Measurements from ENCODE around the gene PNKP. TPM values are rescaled to one million over a fixed set of nuclear protein-coding genes. Genes with fewer than 3 reads are reported as not detected.

PNKP gene
- total and polyA plus RNA-seq, 9 of the 15 experiments (the other 6 are each of a cell fraction or from before 2014, with no cell fraction given): 2.8 to 85.4 (median 25.3) TPM

DNA sequence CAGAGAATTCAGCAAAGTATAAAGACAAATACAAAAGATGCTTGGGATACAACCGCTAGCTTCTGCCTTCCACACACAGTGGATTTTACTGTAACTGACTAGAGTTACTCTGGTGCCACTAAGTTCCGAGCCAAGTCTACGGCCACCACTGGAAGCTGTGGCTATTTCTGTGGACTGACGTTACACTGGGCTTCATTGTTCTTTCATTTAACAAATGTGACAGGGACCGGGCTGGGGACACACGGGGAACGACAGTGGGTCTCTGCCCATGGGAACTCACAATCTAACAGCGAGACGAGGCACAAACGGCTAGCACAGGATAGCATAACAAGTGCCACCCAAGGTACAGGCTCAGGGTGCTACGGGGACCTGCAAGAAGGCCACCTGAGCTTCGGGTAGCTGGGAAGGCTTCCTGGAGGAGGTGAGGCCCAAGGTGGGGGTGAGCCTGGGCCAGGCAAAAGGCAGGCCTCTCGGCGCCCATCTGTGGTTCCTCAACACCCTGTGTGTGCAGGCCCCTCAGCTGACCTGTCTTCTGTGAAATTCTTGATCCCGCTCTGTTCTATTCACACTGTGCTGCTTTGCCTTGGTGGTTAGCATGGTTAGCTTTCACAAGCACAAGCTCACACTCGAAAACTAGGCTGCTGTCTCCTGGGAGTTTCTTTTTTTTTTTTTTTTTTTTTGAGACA is 39.6 kb upstream of the PNKP start:
- ChIA-PET POLR2A (interaction anchor here (0.6 to 0.8 kb wide), 2 partner anchors 17 to 681 kb away, joined by 3 read pairs; no protein-coding TSS in a partner anchor), CTCF (ENCODE audit: low intra/inter-chr PET ratio) (no interaction called here)
- H3K4me1 ChIP-seq (replicated peaks in 1 of 2; ENCODE audit: control insufficient read depth in 2 of 2, insufficient read depth in 2 of 2, low read length in 2 of 2): peaks cover 0 to 19% of the 10 kb centered on the region in 2 experiments; a peak in 3 of 5 replicates
- no peak overlapping the region for H3K4me2 ChIP-seq (ENCODE audit: insufficient read depth, low read length)
- H3K9ac ChIP-seq (ENCODE audit: insufficient read depth in 1 of 2, low read depth in 2 of 2, low read length in 2 of 2): no peak overlapping the region; a peak in 1 of 4 replicates
- peaks cover 56% of the 10 kb centered on the region; the same call in 2 of the 3 replicates for H3K36me3 ChIP-seq (ENCODE audit: control insufficient read depth, insufficient read depth, low read length)
- H3K4me3 ChIP-seq: no peak overlapping the region
- in situ Hi-C loops (cut with MboI): no loop called here
- peaks cover 20% of the 10 kb centered on the region for H3K79me2 ChIP-seq (ENCODE audit: control insufficient read depth, insufficient read depth, low read length)
- TSS peak; percentile 64 for BruUV-seq (replicated peaks)
- intact Hi-C loops (cut with micrococcal nuclease): no loop called here
- H2AFZ ChIP-seq (ENCODE audit: low read depth, low read length): no peak overlapping the region
- 89% methylated on average over 15 of the region's 16 CpGs for WGBS (ENCODE audit: insufficient coverage, low coverage, missing lambda C conversion rate)
- DNase-seq (ENCODE audit: extremely low read depth in 1 of 4, low spot score in 3 of 4): no peak
- no peaks in the 10 kb centered on the region for H3K27me3 ChIP-seq (ENCODE audit: control insufficient read depth in 2 of 2, insufficient read depth in 2 of 2, low read length in 2 of 2)
- no peak overlapping the region for H3K27ac ChIP-seq (ENCODE audit: extremely low read depth, low read depth, low read length)
- H3K9me3 ChIP-seq (replicated peaks; ENCODE audit: control insufficient read depth, insufficient read depth, low read depth, low read length): no peaks in the 10 kb centered on the region
- peak; percentile 6 for FAIRE-seq
- ATAC-seq: no peak
- no peaks in the 10 kb centered on the region for H3K9me1 ChIP-seq (ENCODE audit: control insufficient read depth, insufficient read depth, low read length)
- H4K20me1 ChIP-seq (replicated peaks; ENCODE audit: control insufficient read depth, insufficient read depth, low read length): peaks cover 18% of the 10 kb centered on the region
- TF ChIP-seq MEF2A (IDR thresholded peaks at IDR 0.05; ENCODE audit: control insufficient read depth, low read depth, low read length): no peak
- TF ChIP-seq HDAC2 (IDR thresholded peaks at IDR 0.05): no peak
- TF ChIP-seq CCNT2 (IDR thresholded peaks at IDR 0.05; ENCODE audit: borderline replicate concordance, extremely low read depth, insufficient read length, low read depth, low read length): no peak
- peak; percentile 58 for TF ChIP-seq ZFP36 (IDR thresholded peaks at IDR 0.05; ENCODE audit: low read depth, low read length, partially characterized antibody)
- TF ChIP-seq LEF1 (IDR thresholded peaks at IDR 0.05): no peak
- TF ChIP-seq ZNF121 (CRISPR knock-in tag; conservative IDR thresholded peaks at IDR 0.05): no peak
- no peak for TF ChIP-seq NCOA2 (IDR thresholded peaks at IDR 0.05; ENCODE audit: partially characterized antibody in 2 of 2)
- TF ChIP-seq, protein P1, sequence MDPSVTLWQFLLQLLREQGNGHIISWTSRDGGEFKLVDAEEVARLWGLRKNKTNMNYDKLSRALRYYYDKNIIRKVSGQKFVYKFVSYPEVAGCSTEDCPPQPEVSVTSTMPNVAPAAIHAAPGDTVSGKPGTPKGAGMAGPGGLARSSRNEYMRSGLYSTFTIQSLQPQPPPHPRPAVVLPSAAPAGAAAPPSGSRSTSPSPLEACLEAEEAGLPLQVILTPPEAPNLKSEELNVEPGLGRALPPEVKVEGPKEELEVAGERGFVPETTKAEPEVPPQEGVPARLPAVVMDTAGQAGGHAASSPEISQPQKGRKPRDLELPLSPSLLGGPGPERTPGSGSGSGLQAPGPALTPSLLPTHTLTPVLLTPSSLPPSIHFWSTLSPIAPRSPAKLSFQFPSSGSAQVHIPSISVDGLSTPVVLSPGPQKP (CRISPR knock-in tag; IDR thresholded peaks at IDR 0.05): no peak
- TF ChIP-seq, protein P2, sequence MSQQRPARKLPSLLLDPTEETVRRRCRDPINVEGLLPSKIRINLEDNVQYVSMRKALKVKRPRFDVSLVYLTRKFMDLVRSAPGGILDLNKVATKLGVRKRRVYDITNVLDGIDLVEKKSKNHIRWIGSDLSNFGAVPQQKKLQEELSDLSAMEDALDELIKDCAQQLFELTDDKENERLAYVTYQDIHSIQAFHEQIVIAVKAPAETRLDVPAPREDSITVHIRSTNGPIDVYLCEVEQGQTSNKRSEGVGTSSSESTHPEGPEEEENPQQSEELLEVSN (IDR thresholded peaks at IDR 0.05; ENCODE audit: borderline replicate concordance in 1 of 2, extremely low read depth in 1 of 2, insufficient read depth in 1 of 2, insufficient read length in 1 of 2, low read depth in 1 of 2, low read length in 1 of 2, poor library complexity in 1 of 2, severe bottlenecking in 1 of 2): no peak
- TF ChIP-seq SUPT5H (IDR thresholded peaks at IDR 0.05): peak; percentile 44
- peak; percentile 16; the same call in 1 of the 2 replicates for TF ChIP-seq RBFOX2 (IDR thresholded peaks at IDR 0.05; ENCODE audit: low read depth, low read length)
- TF ChIP-seq POLR2A (conservative IDR thresholded peaks at IDR 0.05): peak; percentile 47
- TF ChIP-seq, protein P3, sequence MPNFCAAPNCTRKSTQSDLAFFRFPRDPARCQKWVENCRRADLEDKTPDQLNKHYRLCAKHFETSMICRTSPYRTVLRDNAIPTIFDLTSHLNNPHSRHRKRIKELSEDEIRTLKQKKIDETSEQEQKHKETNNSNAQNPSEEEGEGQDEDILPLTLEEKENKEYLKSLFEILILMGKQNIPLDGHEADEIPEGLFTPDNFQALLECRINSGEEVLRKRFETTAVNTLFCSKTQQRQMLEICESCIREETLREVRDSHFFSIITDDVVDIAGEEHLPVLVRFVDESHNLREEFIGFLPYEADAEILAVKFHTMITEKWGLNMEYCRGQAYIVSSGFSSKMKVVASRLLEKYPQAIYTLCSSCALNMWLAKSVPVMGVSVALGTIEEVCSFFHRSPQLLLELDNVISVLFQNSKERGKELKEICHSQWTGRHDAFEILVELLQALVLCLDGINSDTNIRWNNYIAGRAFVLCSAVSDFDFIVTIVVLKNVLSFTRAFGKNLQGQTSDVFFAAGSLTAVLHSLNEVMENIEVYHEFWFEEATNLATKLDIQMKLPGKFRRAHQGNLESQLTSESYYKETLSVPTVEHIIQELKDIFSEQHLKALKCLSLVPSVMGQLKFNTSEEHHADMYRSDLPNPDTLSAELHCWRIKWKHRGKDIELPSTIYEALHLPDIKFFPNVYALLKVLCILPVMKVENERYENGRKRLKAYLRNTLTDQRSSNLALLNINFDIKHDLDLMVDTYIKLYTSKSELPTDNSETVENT (CRISPR knock-in tag; IDR thresholded peaks at IDR 0.05): 0 out of 2 replicates have a peak, but pooled peaks have one; percentile 33
- TF ChIP-seq MYNN (IDR thresholded peaks at IDR 0.05): 0 out of 2 replicates have a peak, but pooled peaks have one; percentile 9
- TF ChIP-seq MYNN (CRISPR knock-in tag; IDR thresholded peaks at IDR 0.05): no peak
- TF ChIP-seq, protein P4, sequence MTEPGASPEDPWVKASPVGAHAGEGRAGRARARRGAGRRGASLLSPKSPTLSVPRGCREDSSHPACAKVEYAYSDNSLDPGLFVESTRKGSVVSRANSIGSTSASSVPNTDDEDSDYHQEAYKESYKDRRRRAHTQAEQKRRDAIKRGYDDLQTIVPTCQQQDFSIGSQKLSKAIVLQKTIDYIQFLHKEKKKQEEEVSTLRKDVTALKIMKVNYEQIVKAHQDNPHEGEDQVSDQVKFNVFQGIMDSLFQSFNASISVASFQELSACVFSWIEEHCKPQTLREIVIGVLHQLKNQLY (CRISPR knock-in tag; conservative IDR thresholded peaks at IDR 0.05): no peak
